ENCODE data around the gene ZNF653. TPM values are rescaled to one million over a fixed set of nuclear protein-coding genes. Genes with fewer than 3 reads are reported as not detected.
"Not testable (repeated sequence)": the region's sequence is repeated elsewhere in the genome, so short reads cannot be mapped to it uniquely, and the experiment has no call there.

Gene ZNF653
- polyA plus RNA-seq, 1 experiment = 2.1 TPM

- CTCF ChIA-PET = no interaction called here
- Histone ChIP-seq H3K27ac (ENCODE audit: low read depth, low read length) (no peak overlapping the region), H3K27me3 (ENCODE audit: control insufficient read depth, insufficient read depth, low read length) (peaks cover 46% of the 10 kb centered on the region)
Measured at GRCh38 chr19:11478167-11479089, 27.2 kb downstream of the ZNF653 start.

GRCh38 chr19:11475861-11476260 lies 29.8 kb downstream of the ZNF653 start:
- no peak overlapping the region for H3K27ac ChIP-seq (ENCODE audit: low read depth, low read length)
- TF ChIP-seq, protein P1, sequence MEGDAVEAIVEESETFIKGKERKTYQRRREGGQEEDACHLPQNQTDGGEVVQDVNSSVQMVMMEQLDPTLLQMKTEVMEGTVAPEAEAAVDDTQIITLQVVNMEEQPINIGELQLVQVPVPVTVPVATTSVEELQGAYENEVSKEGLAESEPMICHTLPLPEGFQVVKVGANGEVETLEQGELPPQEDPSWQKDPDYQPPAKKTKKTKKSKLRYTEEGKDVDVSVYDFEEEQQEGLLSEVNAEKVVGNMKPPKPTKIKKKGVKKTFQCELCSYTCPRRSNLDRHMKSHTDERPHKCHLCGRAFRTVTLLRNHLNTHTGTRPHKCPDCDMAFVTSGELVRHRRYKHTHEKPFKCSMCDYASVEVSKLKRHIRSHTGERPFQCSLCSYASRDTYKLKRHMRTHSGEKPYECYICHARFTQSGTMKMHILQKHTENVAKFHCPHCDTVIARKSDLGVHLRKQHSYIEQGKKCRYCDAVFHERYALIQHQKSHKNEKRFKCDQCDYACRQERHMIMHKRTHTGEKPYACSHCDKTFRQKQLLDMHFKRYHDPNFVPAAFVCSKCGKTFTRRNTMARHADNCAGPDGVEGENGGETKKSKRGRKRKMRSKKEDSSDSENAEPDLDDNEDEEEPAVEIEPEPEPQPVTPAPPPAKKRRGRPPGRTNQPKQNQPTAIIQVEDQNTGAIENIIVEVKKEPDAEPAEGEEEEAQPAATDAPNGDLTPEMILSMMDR (IDR thresholded peaks at IDR 0.05; ENCODE audit: low read depth, low read length) = no peak
- DNase-seq (ENCODE audit: low read depth, low spot score) = no peak
- no peak overlapping the region for H3K4me3 ChIP-seq (ENCODE audit: low read depth, low read length)
- ChIA-PET CTCF (interaction anchor here (0.7 kb wide), 1 partner anchor 29 kb away, joined by 6 read pairs; no protein-coding TSS in a partner anchor), POLR2A (interaction anchor here (0.6 kb wide), 1 partner anchor 235 kb away, joined by 5 read pairs; no protein-coding TSS in a partner anchor)
- peaks cover 6% of the 10 kb centered on the region; the same call in 1 of the 2 replicates for H3K9me3 ChIP-seq (ENCODE audit: control insufficient read depth, insufficient read depth, low read length)
- H3K27me3 ChIP-seq (ENCODE audit: control insufficient read depth, insufficient read depth, low read length) = peaks cover 30% of the 10 kb centered on the region

More at GRCh38 chr19:11478167-11479089, 27.2 kb downstream of the ZNF653 start:
- POLR2A ChIA-PET = no interaction called here
- H3K9me3 ChIP-seq (ENCODE audit: control insufficient read depth, insufficient read depth, low read length) = peaks cover 13% of the 10 kb centered on the region; the same call in 1 of the 2 replicates
- no peak for DNase-seq (ENCODE audit: low read depth, low spot score)
- H3K4me3 ChIP-seq (ENCODE audit: low read depth, low read length) = no peak overlapping the region
- TF ChIP-seq, protein P1 (IDR thresholded peaks at IDR 0.05; ENCODE audit: low read depth, low read length) = no peak

- not testable (repeated sequence) for DNase-seq (ENCODE audit: low read depth, low spot score); H3K9me3 ChIP-seq (ENCODE audit: control insufficient read depth, insufficient read depth, low read length); H3K27ac ChIP-seq (ENCODE audit: low read depth, low read length); H3K4me3 ChIP-seq (ENCODE audit: low read depth, low read length)
- peaks cover 27% of the 10 kb centered on the region for H3K27me3 ChIP-seq (ENCODE audit: control insufficient read depth, insufficient read depth, low read length)
- POLR2A ChIA-PET = interaction anchor here (0.6 kb wide), 1 partner anchor 235 kb away, joined by 5 read pairs; no protein-coding TSS in a partner anchor
- CTCF ChIA-PET = interaction anchor here (0.7 kb wide), 2 partner anchors 28 to 92 kb away, joined by 3 to 6 read pairs; no protein-coding TSS in a partner anchor
Measured at GRCh38 chr19:11475343-11475742, 30.3 kb downstream of the ZNF653 start.

- TF ChIP-seq, protein P1 (IDR thresholded peaks at IDR 0.05; ENCODE audit: low read depth, low read length) = no peak
- DNase-seq (ENCODE audit: low read depth, low spot score) = no peak
- POLR2A ChIA-PET = no interaction called here
- no peak overlapping the region for H3K4me3 ChIP-seq (ENCODE audit: low read depth, low read length)
- peaks cover 17% of the 10 kb centered on the region for H3K27me3 ChIP-seq (ENCODE audit: control insufficient read depth, insufficient read depth, low read length)
- H3K9me3 ChIP-seq (ENCODE audit: control insufficient read depth, insufficient read depth, low read length) = no peaks in the 10 kb centered on the region
- CTCF ChIA-PET = interaction anchor here (1.0 kb wide), 1 partner anchor 9 kb away, joined by 4 read pairs; no protein-coding TSS in a partner anchor
- H3K27ac ChIP-seq (ENCODE audit: low read depth, low read length) = no peak overlapping the region
Measured at GRCh38 chr19:11473725-11474124, 31.9 kb downstream of the ZNF653 start.

- CTCF ChIA-PET = interaction anchor here (0.6 to 2.4 kb wide), 3 partner anchors 14 to 375 kb away, joined by 3 to 10 read pairs (median 8); no protein-coding TSS in a partner anchor
- H3K9me3 ChIP-seq (ENCODE audit: control insufficient read depth, insufficient read depth, low read length); DNase-seq (ENCODE audit: low read depth, low spot score); POLR2A ChIA-PET; H3K27ac ChIP-seq (ENCODE audit: low read depth, low read length); H3K4me3 ChIP-seq (ENCODE audit: low read depth, low read length); H3K27me3 ChIP-seq (ENCODE audit: control insufficient read depth, insufficient read depth, low read length): not testable (repeated sequence)
Measured at GRCh38 chr19:11468266-11468845, 37.3 kb downstream of the ZNF653 start.

Measured in AG04450 (cell line).